SK-N-SH (cell line): ENCODE data around the gene CYS1. TPM values are rescaled to one million over a fixed set of nuclear protein-coding genes. Genes with fewer than 3 reads are reported as not detected.

Experiments
- CTCF ChIA-PET: fragments of 300-600, 350-600 bp; formaldehyde crosslinking; extraction: SDS; loops from one replicate; lab custom pipeline; 2021; lab: Yijun Ruan, JAX
- POLR2A ChIA-PET: fragments of 350-600 bp; sonication (Branson Sonifier 250); formaldehyde crosslinking; extraction: SDS; loops from one replicate; lab custom pipeline; 2020; ENCODE audit warnings: antibody characterized with exemption, inconsistent platforms; lab: Yijun Ruan, JAX
- DNase-seq: peaks from one replicate; pipeline ENCODE4 v3.0.0; 2012
- H2AFZ ChIP-seq: fragments of 200-600 bp; sonication (generic); 2 replicates; pipeline ENCODE4 v1.8.1; 2016; ENCODE audit warnings: antibody characterized with exemption, mild to moderate bottlenecking, low read depth
- H3F3A ChIP-seq: fragments of 200-600 bp; sonication (generic); replicated peaks from 2 replicates; pipeline ENCODE3; 2016; ENCODE audit warnings: antibody characterized with exemption, mild to moderate bottlenecking; ENCODE audit not compliant: insufficient read depth
- H3K27ac ChIP-seq, 2 experiments: fragments of 200-500 bp in 1 of 2; fragments of 200-600 bp in 1 of 2; sonication (Bioruptor generic) in 1 of 2; sonication (generic), shearing (Covaris generic) in 1 of 2; 2 replicates each; pipeline versions ENCODE4 v1.5.1 to v1.6.1; 2014 to 2016; ENCODE audit warnings: low read depth in 2 of 2, inconsistent platforms in 1 of 2, low read length in 1 of 2, mild to moderate bottlenecking in 1 of 2, mixed read lengths in 1 of 2
- H3K27me3 ChIP-seq: fragments of 200-600 bp; sonication (generic), shearing (Covaris generic); 2 replicates; pipeline ENCODE4 v1.6.1; 2016; ENCODE audit warnings: mixed run types; ENCODE audit not compliant: insufficient read depth
- H3K36me3 ChIP-seq, 2 experiments: fragments of 200-500 bp in 1 of 2; fragments of 200-600 bp in 1 of 2; sonication (Bioruptor generic) in 1 of 2; sonication (generic) in 1 of 2; replicated peaks in 1 of 2; 2 replicates each; pipeline versions ENCODE3 to v1.5.1; 2014 to 2016; ENCODE audit warnings: low read length in 1 of 2, mild to moderate bottlenecking in 1 of 2; ENCODE audit not compliant: insufficient read depth in 2 of 2, control insufficient read depth in 1 of 2
- H3K4me1 ChIP-seq, 2 experiments: fragments of 200-500 bp in 1 of 2; fragments of 200-600 bp in 1 of 2; sonication (Bioruptor generic) in 1 of 2; sonication (generic), shearing (Covaris generic) in 1 of 2; 2 replicates each; pipeline versions ENCODE4 v1.5.1 to v1.6.1; 2014 to 2016; ENCODE audit warnings: low read depth in 1 of 2, low read length in 1 of 2, mixed run types in 1 of 2; ENCODE audit not compliant: insufficient read depth in 2 of 2, control insufficient read depth in 1 of 2
- H3K4me2 ChIP-seq: fragments of 200-600 bp; sonication (generic), shearing (Covaris generic); 2 replicates; pipeline ENCODE4 v1.6.1; 2017; ENCODE audit warnings: mixed run types
- H3K4me3 ChIP-seq, 2 experiments: fragments of 200-500 bp in 1 of 2; fragments of 200-600 bp in 1 of 2; sonication (Bioruptor generic) in 1 of 2; sonication (generic), shearing (Covaris generic) in 1 of 2; 2 replicates each; pipeline versions ENCODE4 v1.5.1 to v1.8.1; 2014 to 2016; ENCODE audit warnings: low read depth in 2 of 2, inconsistent platforms in 1 of 2, low read length in 1 of 2, mild to moderate bottlenecking in 1 of 2, mixed read lengths in 1 of 2, moderate library complexity in 1 of 2
- H3K79me2 ChIP-seq: fragments of 200-600 bp; sonication (generic); 2 replicates; pipeline ENCODE4 v1.8.1; 2017; ENCODE audit warnings: mild to moderate bottlenecking; ENCODE audit not compliant: insufficient read depth
- H3K9ac ChIP-seq: fragments of 200-600 bp; sonication (generic); 2 replicates; pipeline ENCODE4 v1.6.1; 2017; ENCODE audit warnings: mixed run types
- H3K9me2 ChIP-seq: fragments of 200-600 bp; sonication (generic); 2 replicates; pipeline ENCODE4 v1.6.1; 2017; ENCODE audit warnings: mixed run types
- H3K9me3 ChIP-seq: fragments of 200-600 bp; sonication (generic); 2 replicates; pipeline ENCODE4 v1.6.1; 2017; ENCODE audit warnings: mixed run types, mild to moderate bottlenecking, moderate library complexity
- H4K20me1 ChIP-seq: fragments of 200-600 bp; sonication (generic); 2 replicates; pipeline ENCODE4 v1.6.1; 2017; ENCODE audit warnings: mild to moderate bottlenecking, mixed run types; ENCODE audit not compliant: insufficient read depth
- CHD2 ChIP-seq: fragments of 150-350 bp; IDR thresholded peaks from 2 replicates; pipeline ENCODE4 v1.6.1; 2018; ENCODE audit warnings: low read length; ENCODE audit not compliant: partially characterized antibody
- CTCF ChIP-seq: fragments of 200-600 bp; sonication (generic); IDR thresholded peaks from 2 replicates; pipeline ENCODE4 v1.6.1; 2017; ENCODE audit warnings: antibody characterized with exemption, mild to moderate bottlenecking, moderate library complexity
- EZH2phosphoT487 ChIP-seq: fragments of 200-600 bp; sonication (generic); IDR thresholded peaks from 2 replicates; pipeline ENCODE4 v1.6.1; 2017; ENCODE audit warnings: low read depth, mixed run types, mild to moderate bottlenecking, antibody characterized with exemption, moderate library complexity, borderline replicate concordance
- FOXM1 ChIP-seq: IDR thresholded peaks from 2 replicates; pipeline ENCODE4 v1.4.0; 2012; ENCODE audit warnings: low read depth, mild to moderate bottlenecking
- GABPA ChIP-seq: IDR thresholded peaks from 2 replicates; pipeline ENCODE4 v1.4.0; 2012; ENCODE audit warnings: low read depth, mild to moderate bottlenecking
- GATA2 ChIP-seq: sonication (generic); formaldehyde crosslinking; IDR thresholded peaks from 2 replicates; pipeline ENCODE4 v1.5.0; 2020; ENCODE audit warnings: mild to moderate bottlenecking, missing genetic modification reagents
- MEF2A ChIP-seq: IDR thresholded peaks from 2 replicates; pipeline ENCODE4 v1.4.0; 2012; ENCODE audit warnings: low read depth, borderline replicate concordance
- MXI1 ChIP-seq: IDR thresholded peaks from 2 replicates; pipeline ENCODE4 v1.6.1; 2012; ENCODE audit warnings: mild to moderate bottlenecking, low read depth, low read length, improper control_type of control experiment
- PBX3 ChIP-seq: IDR thresholded peaks from 2 replicates; pipeline ENCODE4; 2012
- POLR2AphosphoS5 ChIP-seq: IDR thresholded peaks from 2 replicates; pipeline ENCODE4 v1.6.1; 2012; ENCODE audit warnings: low read depth, low read length
- RAD21 ChIP-seq: IDR thresholded peaks from 2 replicates; pipeline ENCODE4 v1.6.1; 2012; ENCODE audit warnings: mild to moderate bottlenecking, low read length
- REST ChIP-seq: IDR thresholded peaks from 2 replicates; pipeline ENCODE4 v1.6.1; 2012; ENCODE audit warnings: mild to moderate bottlenecking, low read depth, low read length, moderate library complexity
- TAF1 ChIP-seq: IDR thresholded peaks from 2 replicates; pipeline ENCODE4 v1.6.1; 2012; ENCODE audit warnings: low read depth, mild to moderate bottlenecking, low read length, moderate library complexity, borderline replicate concordance
- TEAD4 ChIP-seq: IDR thresholded peaks from 2 replicates; pipeline ENCODE4 v1.4.0; 2012; ENCODE audit warnings: mild to moderate bottlenecking, borderline replicate concordance; ENCODE audit not compliant: insufficient read depth
- YY1 ChIP-seq: IDR thresholded peaks from 2 replicates; pipeline ENCODE4 v1.4.0; 2012; ENCODE audit warnings: low read depth, mild to moderate bottlenecking
- WGBS: methylation state at CpG from one replicate; pipeline ENCODE4 v1.1.6; 2017; ENCODE audit warnings: low lambda C conversion rate; 5-methylcytosine and 5-hydroxymethylcytosine counted together
- polyA plus RNA-seq, 3 experiments: library from polyadenylated mRNA; depleted of rRNA; stranded (reverse); fragments of >200 nt; gene quantifications; 2 replicates each; pipeline ENCODE4 v1.2.3, GENCODE V29; 2012
- TF ChIP-seq, protein P1 (sequence below): IDR thresholded peaks from 2 replicates; pipeline ENCODE4 v1.4.0; 2012; ENCODE audit warnings: low read depth

The CYS1 gene
- polyA plus RNA-seq, 1 of the 3 experiments (the other 2 are of a cell fraction) = 1.2 TPM

- POLR2A ChIA-PET = no interaction called here
- H3K36me3 ChIP-seq = no peaks in the 10 kb centered on the region
- H2AFZ ChIP-seq = no peak overlapping the region
- no peak for DNase-seq
- H3K27ac ChIP-seq = no peak overlapping the region
- no peaks in the 10 kb centered on the region for H3K27me3 ChIP-seq
- no peaks in the 10 kb centered on the region for H3K79me2 ChIP-seq
- H3K9ac ChIP-seq = no peak overlapping the region
- TF ChIP-seq YY1 (no peak), TEAD4 (no peak), CTCF (no peak), RAD21 (no peak), MEF2A (no peak), EZH2phosphoT487 (no peak), MXI1 (no peak), FOXM1 (no peak), GABPA (no peak), GATA2 (no peak), TAF1 (no peak), PBX3 (no peak)
- TF ChIP-seq, protein P1, sequence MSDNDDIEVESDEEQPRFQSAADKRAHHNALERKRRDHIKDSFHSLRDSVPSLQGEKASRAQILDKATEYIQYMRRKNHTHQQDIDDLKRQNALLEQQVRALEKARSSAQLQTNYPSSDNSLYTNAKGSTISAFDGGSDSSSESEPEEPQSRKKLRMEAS = no peak
- H4K20me1 ChIP-seq = no peaks in the 10 kb centered on the region
- no peak overlapping the region for H3K4me2 ChIP-seq
- H3F3A ChIP-seq = no peaks in the 10 kb centered on the region
- 82% methylated on average over 7 of the region's 7 CpGs for WGBS
- no peaks in the 10 kb centered on the region for H3K9me3 ChIP-seq
- no peak overlapping the region for H3K4me3 ChIP-seq
- CTCF ChIA-PET = interaction anchor here (0.6 to 36.2 kb wide), 5 partner anchors 12 to 334 kb away, joined by 3 to 946 read pairs (median 5); partner anchors contain the start of gene CYS1
- no peaks in the 10 kb centered on the region for H3K9me2 ChIP-seq
- H3K4me1 ChIP-seq = no peaks in the 10 kb centered on the region; a peak in 1 of 4 replicates
These were observed 21.3 kb upstream of the CYS1 start for GRCh38 chr2:10101491-10101890.

DNA sequence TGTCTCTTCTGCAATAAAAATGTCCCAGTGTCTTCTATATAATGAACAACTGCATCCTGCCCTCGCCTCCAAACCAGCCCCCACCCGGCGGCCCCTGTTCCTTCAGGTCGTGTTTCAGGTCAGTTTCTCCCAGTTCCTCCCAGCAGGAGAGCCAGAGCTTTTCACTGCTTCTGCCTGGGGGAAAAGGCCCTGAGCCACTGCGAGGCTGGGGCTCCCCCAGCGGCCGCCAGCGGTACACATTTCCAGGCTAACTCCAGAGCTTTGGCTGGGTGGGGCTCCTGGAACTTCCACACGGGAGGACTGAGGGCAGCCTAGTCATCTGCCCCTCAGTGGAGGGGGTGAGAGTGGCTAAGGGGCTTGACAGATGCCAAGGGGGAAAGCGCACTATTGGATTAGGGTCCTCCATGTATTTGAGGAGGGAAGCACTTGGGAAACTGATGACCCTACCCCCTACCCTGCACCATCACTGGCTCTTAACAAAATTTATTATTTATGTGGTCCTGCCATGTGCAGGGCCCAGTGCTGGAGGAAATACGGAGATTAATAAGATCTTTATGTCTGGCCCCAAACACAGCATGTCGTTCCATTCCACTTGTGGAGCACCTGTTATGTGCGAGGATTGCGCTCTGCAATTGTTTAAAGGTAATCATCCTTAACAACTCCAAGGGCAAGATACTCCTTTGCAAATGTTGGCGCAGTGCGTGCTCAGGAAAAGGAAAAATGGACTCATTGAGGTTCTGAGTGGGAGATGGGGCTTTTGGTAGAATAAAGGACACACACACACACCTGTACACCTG lies 17.3 kb upstream of the CYS1 start:
- Histone ChIP-seq H3K9me3 (no peaks in the 10 kb centered on the region), H3K4me3 (no peak overlapping the region), H3K9ac (no peak overlapping the region), H3K4me2 (no peak overlapping the region), H3K79me2 (no peaks in the 10 kb centered on the region), H3K9me2 (no peaks in the 10 kb centered on the region), H3K27me3 (no peaks in the 10 kb centered on the region), H2AFZ (no peak overlapping the region), H3F3A (no peaks in the 10 kb centered on the region), H4K20me1 (no peaks in the 10 kb centered on the region), H3K27ac (no peak overlapping the region), H3K36me3 (no peaks in the 10 kb centered on the region), H3K4me1 (peaks cover 0 to 13% of the 10 kb centered on the region in 2 experiments; a peak in 1 of 4 replicates)
- ChIA-PET CTCF (interaction anchor here (0.6 to 36.2 kb wide), 43 partner anchors 8 to 592 kb away, joined by 3 to 946 read pairs (median 5); partner anchors contain the start of genes CYS1, NOL10 and ODC1), POLR2A (interaction anchor here (0.6 kb wide), 1 partner anchor 296 kb away, joined by 5 read pairs; no protein-coding TSS in a partner anchor)
- WGBS = 39% methylated on average over 16 of the region's 16 CpGs
- DNase-seq = peak; percentile 91
- TF ChIP-seq TEAD4 (no peak), YY1 (no peak), MEF2A (no peak), REST (no peak), POLR2AphosphoS5 (no peak), CHD2 (peak; percentile 13), CTCF (peak; percentile 96)
